CD4-positive, alpha-beta T cell (primary cell): ENCODE results near the gene IRF8. TPM values are rescaled to one million over a fixed set of nuclear protein-coding genes. Genes with fewer than 3 reads are reported as not detected.
"Not testable (repeated sequence)": the region's sequence is repeated elsewhere in the genome, so short reads cannot be mapped to it uniquely, and the experiment has no call there.

Experiments used
- ATAC-seq: fragments of 200-7000 bp; cut with Tn5 transposase; one replicate; pipeline ENCODE4 v1.10.0; 2022; ENCODE audit warnings: mild to moderate bottlenecking; ENCODE audit not compliant: poor library complexity
- CTCF ChIA-PET: fragments of 350-600 bp; sonication (Branson Sonifier 250); formaldehyde crosslinking; loops from one replicate; lab custom pipeline; 2021; ENCODE audit warnings: antibody characterized with exemption, inconsistent platforms; lab: Charles Lee
- POLR2A ChIA-PET: fragments of 350-600 bp; sonication (Branson Sonifier 250); formaldehyde crosslinking; loops from one replicate; lab custom pipeline; 2021; ENCODE audit warnings: antibody characterized with exemption, inconsistent platforms; lab: Charles Lee
- DNase-seq, 14 experiments: peaks; one replicate each; pipeline ENCODE4 v3.0.0-alpha.2; 2013 to 2020; ENCODE audit warnings: mixed read lengths in 2 of 14
- H3K27ac ChIP-seq, 2 donors: one replicate each; pipeline versions ENCODE4 v1.5.1 to v1.7.0; 2013; ENCODE audit warnings: low read length in 2 of 2, low read depth in 1 of 2, mild to moderate bottlenecking in 1 of 2
- H3K27me3 ChIP-seq, 2 experiments: 1 replicate in 1 of 2; 2 replicates in 1 of 2; pipeline versions ENCODE4 v1.6.1 to v1.7.0; 2013; ENCODE audit warnings: low read length in 2 of 2, control low read depth in 1 of 2, mild to moderate bottlenecking in 1 of 2, moderate library complexity in 1 of 2; ENCODE audit not compliant: insufficient read depth in 2 of 2, control insufficient read depth in 1 of 2
- H3K36me3 ChIP-seq: one replicate; pipeline ENCODE4 v1.6.1; 2013; ENCODE audit warnings: low read length, control low read depth; ENCODE audit not compliant: insufficient read depth
- H3K4me1 ChIP-seq: one replicate; pipeline ENCODE4 v1.6.1; 2013; ENCODE audit warnings: low read length, control low read depth; ENCODE audit not compliant: insufficient read depth
- H3K4me3 ChIP-seq: one replicate; pipeline ENCODE4 v1.5.1; 2013; ENCODE audit warnings: mild to moderate bottlenecking, low read length, moderate library complexity
- H3K9me3 ChIP-seq, 2 experiments: 1 replicate in 1 of 2; 2 replicates in 1 of 2; pipeline versions ENCODE4 v1.6.1 to v1.7.0; 2013; ENCODE audit warnings: low read length in 2 of 2, mild to moderate bottlenecking in 2 of 2, control low read depth in 1 of 2, moderate library complexity in 1 of 2; ENCODE audit not compliant: control insufficient read depth in 1 of 2, insufficient read depth in 1 of 2
- H3K27ac Mint-ChIP-seq: one replicate; pipeline ENCODE4 v1.8.0; 2020; ENCODE audit warnings: mixed read lengths
- H3K27me3 Mint-ChIP-seq: one replicate; pipeline ENCODE4 v1.8.0; 2021; ENCODE audit warnings: mixed read lengths
- H3K36me3 Mint-ChIP-seq: one replicate; pipeline ENCODE4 v1.8.0; 2021; ENCODE audit warnings: low read depth, mixed read lengths
- H3K4me1 Mint-ChIP-seq: one replicate; pipeline ENCODE4 v1.8.0; 2021; ENCODE audit warnings: low read depth, mixed read lengths
- H3K4me3 Mint-ChIP-seq: one replicate; pipeline ENCODE4 v1.8.0; 2020; ENCODE audit warnings: mild to moderate bottlenecking, mixed read lengths
- H3K9me3 Mint-ChIP-seq: one replicate; pipeline ENCODE4 v1.8.0; 2020; ENCODE audit warnings: mixed read lengths
- intact Hi-C, 2 experiments: fragments of 100-400 bp; cut with DNase I in 1 of 2; cut with micrococcal nuclease in 1 of 2; formaldehyde crosslinking; loops; one replicate each; pipeline versions ENCODE4 v1.15.1 to v1.9.0; 2023 to 2025; cut with DNase I, micrococcal nuclease
- total RNA-seq, 174 experiments: library from RNA in 2 of 174; stranded (reverse) in 2 of 174; gene quantifications; one replicate each; pipeline ENCODE4 v1.2.3 and lab custom pipeline; 2021 to 2026
- TF ChIP-seq, protein P1 (sequence below): fragments of 200-600 bp; IDR thresholded peaks from one replicate; pipeline ENCODE4 v1.8.0; 2022; ENCODE audit warnings: antibody characterized with exemption, mild to moderate bottlenecking

Gene IRF8
- total RNA-seq, 2 experiments from 2014 or later = 11.3 to 13.2 TPM

DNA sequence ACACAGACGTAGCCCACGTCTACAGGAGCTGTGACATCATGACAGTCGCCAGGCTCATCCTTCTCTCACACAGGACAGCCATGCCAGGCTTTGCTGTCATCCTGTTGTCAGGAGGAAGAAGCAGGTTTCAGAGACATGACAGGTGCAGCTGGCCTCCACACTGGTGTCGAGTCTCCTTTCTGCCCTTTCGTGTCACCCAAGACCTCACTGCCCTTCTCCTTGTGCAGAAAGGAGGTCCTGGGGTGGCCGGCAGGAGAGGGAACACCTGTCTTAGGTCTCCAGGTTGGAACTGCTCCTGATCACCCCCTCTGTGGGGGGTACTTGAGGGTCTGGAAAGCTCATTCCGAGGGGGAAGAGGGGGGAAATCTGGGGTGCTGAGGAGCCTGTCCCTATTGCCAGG is 41.6 kb upstream of the IRF8 start:
- H3K4me1 Mint-ChIP-seq = no peaks in the 10 kb centered on the region
- Histone ChIP-seq H3K4me3 (no peak overlapping the region), H3K4me1 (no peaks in the 10 kb centered on the region), H3K27ac (no peak overlapping the region), H3K27me3 (no peaks in the 10 kb centered on the region), H3K36me3 (no peaks in the 10 kb centered on the region), H3K9me3 (no peaks in the 10 kb centered on the region)
- ChIA-PET POLR2A (no interaction called here), CTCF (no interaction called here)
- no peak overlapping the region for H3K4me3 Mint-ChIP-seq
- H3K27me3 Mint-ChIP-seq = no peaks in the 10 kb centered on the region
- no peak for ATAC-seq
- no peaks in the 10 kb centered on the region for H3K36me3 Mint-ChIP-seq
- TF ChIP-seq, protein P1, sequence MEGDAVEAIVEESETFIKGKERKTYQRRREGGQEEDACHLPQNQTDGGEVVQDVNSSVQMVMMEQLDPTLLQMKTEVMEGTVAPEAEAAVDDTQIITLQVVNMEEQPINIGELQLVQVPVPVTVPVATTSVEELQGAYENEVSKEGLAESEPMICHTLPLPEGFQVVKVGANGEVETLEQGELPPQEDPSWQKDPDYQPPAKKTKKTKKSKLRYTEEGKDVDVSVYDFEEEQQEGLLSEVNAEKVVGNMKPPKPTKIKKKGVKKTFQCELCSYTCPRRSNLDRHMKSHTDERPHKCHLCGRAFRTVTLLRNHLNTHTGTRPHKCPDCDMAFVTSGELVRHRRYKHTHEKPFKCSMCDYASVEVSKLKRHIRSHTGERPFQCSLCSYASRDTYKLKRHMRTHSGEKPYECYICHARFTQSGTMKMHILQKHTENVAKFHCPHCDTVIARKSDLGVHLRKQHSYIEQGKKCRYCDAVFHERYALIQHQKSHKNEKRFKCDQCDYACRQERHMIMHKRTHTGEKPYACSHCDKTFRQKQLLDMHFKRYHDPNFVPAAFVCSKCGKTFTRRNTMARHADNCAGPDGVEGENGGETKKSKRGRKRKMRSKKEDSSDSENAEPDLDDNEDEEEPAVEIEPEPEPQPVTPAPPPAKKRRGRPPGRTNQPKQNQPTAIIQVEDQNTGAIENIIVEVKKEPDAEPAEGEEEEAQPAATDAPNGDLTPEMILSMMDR = no peak
- no peak overlapping the region for H3K27ac Mint-ChIP-seq
- DNase-seq = no peak
- H3K9me3 Mint-ChIP-seq = no peaks in the 10 kb centered on the region
- intact Hi-C loops = no loop called here

DNA sequence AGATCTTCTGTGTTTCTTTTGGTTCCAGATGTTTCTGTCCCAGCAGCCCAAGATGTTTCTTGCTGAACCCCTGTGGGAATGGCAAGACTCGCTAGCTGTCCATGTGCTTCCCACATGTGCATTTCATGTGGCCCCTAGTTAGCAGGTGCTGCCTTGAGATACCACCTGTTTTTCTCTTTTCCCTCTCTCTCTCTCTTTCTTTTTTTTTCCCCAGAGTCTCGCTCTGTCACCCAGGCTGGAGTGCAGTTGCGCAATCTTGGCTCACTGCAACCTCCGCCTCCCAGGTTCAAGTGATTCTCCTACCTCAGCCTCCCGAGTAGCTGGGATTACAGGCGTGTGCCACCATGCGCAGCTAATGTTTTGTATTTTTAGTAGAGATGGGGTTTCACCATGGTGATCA is 40.4 kb upstream of the IRF8 start:
- H3K4me1 Mint-ChIP-seq, ATAC-seq, H3K36me3 ChIP-seq, H3K9me3 ChIP-seq, H3K4me3 Mint-ChIP-seq, H3K4me3 ChIP-seq, H3K27me3 Mint-ChIP-seq, intact Hi-C loops, H3K27ac Mint-ChIP-seq, H3K4me1 ChIP-seq, H3K9me3 Mint-ChIP-seq, H3K27ac ChIP-seq, CTCF ChIA-PET, H3K27me3 ChIP-seq, DNase-seq, POLR2A ChIA-PET, H3K36me3 Mint-ChIP-seq: not testable (repeated sequence)

- no peaks in the 10 kb centered on the region for H3K4me1 ChIP-seq
Measured at GRCh38 chr16:85858984-85859817, 39.8 kb upstream of the IRF8 start.

More at GRCh38 chr16:85858984-85859817, 39.8 kb upstream of the IRF8 start:
- no peaks in the 10 kb centered on the region for H3K36me3 ChIP-seq
- H3K4me1 Mint-ChIP-seq = no peaks in the 10 kb centered on the region
- H3K4me3 ChIP-seq = no peak overlapping the region
- H3K27me3 ChIP-seq = no peaks in the 10 kb centered on the region
- CTCF ChIA-PET = no interaction called here
- no peak overlapping the region for H3K27ac ChIP-seq
- H3K4me3 Mint-ChIP-seq = no peak overlapping the region
- DNase-seq (peak in 1 of 14 experiments; percentile 34), ATAC-seq (no peak)
- H3K9me3 ChIP-seq = no peaks in the 10 kb centered on the region
- H3K27ac Mint-ChIP-seq = no peak overlapping the region
- intact Hi-C loops = no loop called here
- H3K36me3 Mint-ChIP-seq = no peaks in the 10 kb centered on the region
- POLR2A ChIA-PET = no interaction called here
- H3K27me3 Mint-ChIP-seq = no peaks in the 10 kb centered on the region
- H3K9me3 Mint-ChIP-seq = no peaks in the 10 kb centered on the region
- TF ChIP-seq, protein P1 = no peak
